Activated naive CD8-positive, alpha-beta T cell treated with anti-CD3 and anti-CD28 coated beads, Interleukin-2, amount 10 ng/mL, durations not matched to agents 7 days and 5 days (primary cell): ENCODE measurements around the gene NFKBIA. TPM values are rescaled to one million over a fixed set of nuclear protein-coding genes. Genes with fewer than 3 reads are reported as not detected.
"Not testable (repeated sequence)": the region's sequence is repeated elsewhere in the genome, so short reads cannot be mapped to it uniquely, and the experiment has no call there.

ENCODE experiments used
- ATAC-seq: fragments of 150-1000 bp; cut with Tn5 transposase; one replicate; pipeline ENCODE4 v1.10.0; 2021; ENCODE audit warnings: low read depth, moderate library complexity
- POLR2A ChIA-PET: fragments of 350-600 bp; sonication (Branson Sonifier 250); formaldehyde crosslinking; loops from one replicate; lab custom pipeline; 2021; ENCODE audit warnings: antibody characterized with exemption; lab: Charles Lee
- DNase-seq: peaks from one replicate; pipeline ENCODE4 v3.0.0; 2021
- H3K27ac Mint-ChIP-seq: one replicate; pipeline ENCODE4 v1.8.0; 2022; ENCODE audit warnings: mild to moderate bottlenecking, mixed read lengths
- H3K27me3 Mint-ChIP-seq: one replicate; pipeline ENCODE4 v1.8.0; 2022; ENCODE audit warnings: mild to moderate bottlenecking, moderate library complexity, mixed read lengths
- H3K36me3 Mint-ChIP-seq: one replicate; pipeline ENCODE4 v1.8.0; 2021; ENCODE audit warnings: mild to moderate bottlenecking, mixed read lengths
- H3K4me1 Mint-ChIP-seq: one replicate; pipeline ENCODE4 v1.8.0; 2021; ENCODE audit warnings: mixed read lengths
- H3K4me3 Mint-ChIP-seq: one replicate; pipeline ENCODE4 v1.8.0; 2022; ENCODE audit warnings: mild to moderate bottlenecking, moderate library complexity, mixed read lengths
- H3K9me3 Mint-ChIP-seq: one replicate; pipeline ENCODE4 v1.8.0; 2021; ENCODE audit warnings: mixed read lengths
- total RNA-seq, 2 experiments: library from RNA; stranded (reverse); gene quantifications; one replicate each; pipeline ENCODE4 v1.2.3, GENCODE V29; 2021

Gene NFKBIA
- total RNA-seq: 10 to 100 TPM; 85.5 to 88.1 TPM

- H3K9me3 Mint-ChIP-seq: no peaks in the 10 kb centered on the region
- peak within 1 kb of the TSS; percentile 96 for H3K27ac Mint-ChIP-seq
- ATAC-seq (peak; percentile 72), DNase-seq (peak; percentile 94)
- H3K4me3 Mint-ChIP-seq: peak within 1 kb of the TSS; percentile 92
- H3K27me3 Mint-ChIP-seq: no peaks in the 10 kb centered on the region
- peaks cover 29% of the 10 kb centered on the region for H3K36me3 Mint-ChIP-seq
- peaks cover 47% of the 10 kb centered on the region for H3K4me1 Mint-ChIP-seq
- POLR2A ChIA-PET: interaction anchor here (0.5 to 5.4 kb wide), 38 partner anchors 11 to 836 kb away, joined by 3 to 127 read pairs (median 5); partner anchors contain the start of genes FAM177A1, PPP2R3C, PRORP and PSMA6
Observed at GRCh38 chr14:35404449-35405303, at the start of gene NFKBIA. Gene NFKBIA (minus strand): TSS chr14:35404749. CDS start chr14:35404644, 105 bp downstream.

- no peak for ATAC-seq
- peaks cover 4% of the 10 kb centered on the region for H3K27me3 Mint-ChIP-seq
- POLR2A ChIA-PET: no interaction called here
Observed at GRCh38 chr14:35446450-35446849, 41.9 kb upstream of the NFKBIA start.

GRCh38 chr14:35444104-35444503 lies 39.6 kb upstream of the NFKBIA start:
- Mint-ChIP-seq H3K36me3 (no peaks in the 10 kb centered on the region), H3K4me1 (no peaks in the 10 kb centered on the region)
- POLR2A ChIA-PET: no interaction called here

More at GRCh38 chr14:35446450-35446849, 41.9 kb upstream of the NFKBIA start:
- Mint-ChIP-seq H3K27ac (no peak overlapping the region), H3K9me3 (peaks cover 2% of the 10 kb centered on the region), H3K36me3 (no peaks in the 10 kb centered on the region), H3K4me1 (no peaks in the 10 kb centered on the region), H3K4me3 (no peak overlapping the region)
- DNase-seq: no peak

GRCh38 chr14:35441160-35441559 lies 36.6 kb upstream of the NFKBIA start:
- no peak for ATAC-seq
- Mint-ChIP-seq H3K36me3 (no peaks in the 10 kb centered on the region), H3K4me1 (peaks cover 1% of the 10 kb centered on the region), H3K27me3 (peaks cover 4% of the 10 kb centered on the region), H3K9me3 (peaks cover 2% of the 10 kb centered on the region), H3K4me3 (no peak overlapping the region), H3K27ac (no peak overlapping the region)
- POLR2A ChIA-PET: no interaction called here
- DNase-seq: no peak

More at GRCh38 chr14:35444104-35444503, 39.6 kb upstream of the NFKBIA start:
- Mint-ChIP-seq H3K27ac (no peak overlapping the region), H3K9me3 (peaks cover 2% of the 10 kb centered on the region), H3K4me3 (no peak overlapping the region), H3K27me3 (peaks cover 4% of the 10 kb centered on the region)
- ATAC-seq: no peak
- no peak for DNase-seq

GRCh38 chr14:35438910-35439713 lies 34.6 kb upstream of the NFKBIA start:
- H3K36me3 Mint-ChIP-seq: no peaks in the 10 kb centered on the region
- ATAC-seq: no peak
- peaks cover 2% of the 10 kb centered on the region for H3K9me3 Mint-ChIP-seq
- H3K4me3 Mint-ChIP-seq: no peak overlapping the region
- H3K4me1 Mint-ChIP-seq: peaks cover 3% of the 10 kb centered on the region
- peaks cover 4% of the 10 kb centered on the region for H3K27me3 Mint-ChIP-seq
- DNase-seq: no peak
- no peak overlapping the region for H3K27ac Mint-ChIP-seq
- POLR2A ChIA-PET: interaction anchor here (0.7 kb wide), 1 partner anchor 188 kb away, joined by 3 read pairs; no protein-coding TSS in a partner anchor

- H3K36me3 Mint-ChIP-seq, H3K4me3 Mint-ChIP-seq, H3K27ac Mint-ChIP-seq, H3K27me3 Mint-ChIP-seq, H3K9me3 Mint-ChIP-seq, ATAC-seq, DNase-seq, H3K4me1 Mint-ChIP-seq: not testable (repeated sequence)
- POLR2A ChIA-PET: interaction anchor here (0.7 kb wide), 1 partner anchor 188 kb away, joined by 3 read pairs; no protein-coding TSS in a partner anchor
Observed at GRCh38 chr14:35438492-35438891, 33.9 kb upstream of the NFKBIA start.

- Mint-ChIP-seq H3K9me3 (no peaks in the 10 kb centered on the region), H3K27me3 (no peaks in the 10 kb centered on the region), H3K36me3 (no peaks in the 10 kb centered on the region), H3K4me1 (peaks cover 5% of the 10 kb centered on the region), H3K4me3 (no peak overlapping the region), H3K27ac (no peak overlapping the region)
- POLR2A ChIA-PET: no interaction called here
- no peak for DNase-seq
- ATAC-seq: no peak
Observed at GRCh38 chr14:35435177-35435576, 30.6 kb upstream of the NFKBIA start.

- no peak for ATAC-seq
Observed at GRCh38 chr14:35433826-35434225, 29.3 kb upstream of the NFKBIA start.

GRCh38 chr14:35430459-35431199 lies 26.1 kb upstream of the NFKBIA start:
- H3K9me3 Mint-ChIP-seq: no peaks in the 10 kb centered on the region
- H3K27me3 Mint-ChIP-seq: no peaks in the 10 kb centered on the region
- DNase-seq (no peak), ATAC-seq (no peak)
- peaks cover 7% of the 10 kb centered on the region for H3K4me1 Mint-ChIP-seq
- no peaks in the 10 kb centered on the region for H3K36me3 Mint-ChIP-seq
- H3K4me3 Mint-ChIP-seq: no peak overlapping the region
- no peak overlapping the region for H3K27ac Mint-ChIP-seq
- POLR2A ChIA-PET: no interaction called here

More at GRCh38 chr14:35433826-35434225, 29.3 kb upstream of the NFKBIA start:
- H3K4me1 Mint-ChIP-seq: peaks cover 8% of the 10 kb centered on the region
- no peak overlapping the region for H3K27ac Mint-ChIP-seq
- DNase-seq: no peak
- H3K27me3 Mint-ChIP-seq: no peaks in the 10 kb centered on the region
- POLR2A ChIA-PET: no interaction called here
- H3K4me3 Mint-ChIP-seq: no peak overlapping the region
- no peaks in the 10 kb centered on the region for H3K9me3 Mint-ChIP-seq
- H3K36me3 Mint-ChIP-seq: no peaks in the 10 kb centered on the region

- Mint-ChIP-seq H3K27ac (no peak overlapping the region), H3K4me3 (peak overlapping the region; percentile 25), H3K4me1 (peaks cover 5% of the 10 kb centered on the region), H3K9me3 (no peaks in the 10 kb centered on the region), H3K36me3 (no peaks in the 10 kb centered on the region), H3K27me3 (no peaks in the 10 kb centered on the region)
- POLR2A ChIA-PET: no interaction called here
- DNase-seq: no peak
- ATAC-seq: no peak
Observed at GRCh38 chr14:35429951-35430350, 25.4 kb upstream of the NFKBIA start.

- Mint-ChIP-seq H3K27me3 (no peaks in the 10 kb centered on the region), H3K36me3 (no peaks in the 10 kb centered on the region), H3K27ac (no peak overlapping the region), H3K9me3 (no peaks in the 10 kb centered on the region), H3K4me3 (no peak overlapping the region), H3K4me1 (peaks cover 11% of the 10 kb centered on the region)
- no peak for ATAC-seq
- POLR2A ChIA-PET: interaction anchor here (0.5 kb wide), 1 partner anchor 302 kb away, joined by 4 read pairs; no protein-coding TSS in a partner anchor
- DNase-seq: no peak
Observed at GRCh38 chr14:35425850-35426249, 21.3 kb upstream of the NFKBIA start.

GRCh38 chr14:35423621-35424020 lies 19.1 kb upstream of the NFKBIA start:
- POLR2A ChIA-PET: no interaction called here
- Mint-ChIP-seq H3K9me3 (no peaks in the 10 kb centered on the region), H3K27me3 (no peaks in the 10 kb centered on the region), H3K36me3 (no peaks in the 10 kb centered on the region), H3K27ac (no peak overlapping the region), H3K4me1 (peaks cover 8% of the 10 kb centered on the region), H3K4me3 (no peak overlapping the region)
- DNase-seq (no peak), ATAC-seq (no peak)
